ENCODE data around the gene DPP7.
A peak's percentile ranks its signal among the peaks of the same experiment; 100 is the strongest.
"Not testable (repeated sequence)": the region's sequence is repeated elsewhere in the genome, so short reads cannot be mapped to it uniquely, and the experiment has no call there.

DPP7 gene

DNA sequence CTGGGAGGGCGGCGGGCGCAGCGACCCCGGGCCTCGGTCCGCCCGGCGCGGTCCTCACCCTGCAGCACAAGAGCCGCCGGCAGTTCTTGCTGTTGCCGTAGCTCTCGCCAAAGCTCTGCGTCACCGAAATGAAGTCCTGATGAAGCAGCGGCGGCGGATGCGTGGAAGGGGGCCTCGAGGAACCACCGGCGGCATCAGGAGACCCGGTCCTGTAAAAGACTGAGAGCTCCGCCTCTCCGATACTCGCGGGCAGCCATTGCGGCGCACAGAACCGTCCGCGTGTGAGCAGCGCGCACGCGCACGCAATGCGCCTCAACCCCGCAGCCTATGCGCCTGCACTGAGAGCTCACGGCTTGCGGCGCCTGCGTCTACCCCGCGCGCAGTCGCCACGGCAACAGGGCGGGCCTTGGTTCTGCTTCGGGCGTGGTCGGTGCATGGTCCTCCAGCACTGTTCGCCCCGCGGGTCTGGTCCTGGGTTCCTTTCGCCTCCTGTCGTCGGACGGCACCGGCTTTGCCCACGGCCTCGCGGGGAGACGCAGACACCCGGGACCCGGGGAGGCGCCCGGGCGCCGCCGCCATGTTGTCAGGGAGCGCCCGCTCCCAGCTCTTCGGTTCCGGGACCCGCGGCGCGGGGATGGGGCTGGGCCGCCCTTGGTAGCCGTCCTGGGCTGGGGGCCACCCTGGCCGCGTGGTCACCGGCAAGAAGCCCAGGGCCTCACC lies 15.1 kb upstream of the DPP7 start:
- TF ChIP-seq, protein P1, sequence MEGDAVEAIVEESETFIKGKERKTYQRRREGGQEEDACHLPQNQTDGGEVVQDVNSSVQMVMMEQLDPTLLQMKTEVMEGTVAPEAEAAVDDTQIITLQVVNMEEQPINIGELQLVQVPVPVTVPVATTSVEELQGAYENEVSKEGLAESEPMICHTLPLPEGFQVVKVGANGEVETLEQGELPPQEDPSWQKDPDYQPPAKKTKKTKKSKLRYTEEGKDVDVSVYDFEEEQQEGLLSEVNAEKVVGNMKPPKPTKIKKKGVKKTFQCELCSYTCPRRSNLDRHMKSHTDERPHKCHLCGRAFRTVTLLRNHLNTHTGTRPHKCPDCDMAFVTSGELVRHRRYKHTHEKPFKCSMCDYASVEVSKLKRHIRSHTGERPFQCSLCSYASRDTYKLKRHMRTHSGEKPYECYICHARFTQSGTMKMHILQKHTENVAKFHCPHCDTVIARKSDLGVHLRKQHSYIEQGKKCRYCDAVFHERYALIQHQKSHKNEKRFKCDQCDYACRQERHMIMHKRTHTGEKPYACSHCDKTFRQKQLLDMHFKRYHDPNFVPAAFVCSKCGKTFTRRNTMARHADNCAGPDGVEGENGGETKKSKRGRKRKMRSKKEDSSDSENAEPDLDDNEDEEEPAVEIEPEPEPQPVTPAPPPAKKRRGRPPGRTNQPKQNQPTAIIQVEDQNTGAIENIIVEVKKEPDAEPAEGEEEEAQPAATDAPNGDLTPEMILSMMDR (IDR thresholded peaks at IDR 0.05; ENCODE audit: low read depth, low read length) = no peak
- peak overlapping the region; percentile 75 to 79 for H3K4me3 ChIP-seq (replicated peaks in 1 of 2; ENCODE audit: low read depth in 2 of 2, low read length in 2 of 2)
- peak; percentile 92 to 93 for DNase-seq (ENCODE audit: low read depth in 2 of 2)

DNA sequence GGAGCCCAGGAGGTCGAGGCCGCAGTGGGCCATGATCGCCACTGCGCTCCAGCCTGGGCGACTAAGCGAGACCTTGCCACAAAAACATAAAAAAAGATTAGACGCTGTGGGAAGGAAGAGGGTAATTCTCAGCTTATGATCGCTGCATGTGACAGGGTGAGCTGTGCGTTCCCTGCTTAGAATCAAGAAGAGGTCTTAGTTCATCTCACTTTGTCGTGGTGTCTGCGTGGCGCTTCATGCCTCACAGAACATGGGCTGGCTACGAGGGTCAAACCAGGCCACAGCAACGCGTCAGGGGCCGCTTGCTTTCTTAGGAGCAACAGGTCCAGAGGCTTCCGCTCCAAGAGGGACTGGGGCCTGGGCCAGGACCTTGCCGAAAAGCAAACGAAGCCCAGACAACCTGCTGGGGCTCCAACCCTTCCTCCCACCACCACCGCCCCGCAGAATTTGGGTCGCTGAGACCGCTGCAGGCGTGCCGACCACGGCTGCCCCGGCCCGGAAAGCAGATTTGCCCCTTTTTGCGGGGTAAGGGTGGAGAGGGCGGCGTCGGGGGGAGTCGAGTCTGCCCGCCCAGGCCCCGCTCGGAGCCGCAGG lies 14.4 kb upstream of the DPP7 start:
- TF ChIP-seq, protein P1 (IDR thresholded peaks at IDR 0.05; ENCODE audit: low read depth, low read length) = no peak
- DNase-seq (ENCODE audit: low read depth in 2 of 2) = peak; percentile 34 to 40
- peak overlapping the region; percentile 75 to 79 for H3K4me3 ChIP-seq (replicated peaks in 1 of 2; ENCODE audit: low read depth in 2 of 2, low read length in 2 of 2)

DNA sequence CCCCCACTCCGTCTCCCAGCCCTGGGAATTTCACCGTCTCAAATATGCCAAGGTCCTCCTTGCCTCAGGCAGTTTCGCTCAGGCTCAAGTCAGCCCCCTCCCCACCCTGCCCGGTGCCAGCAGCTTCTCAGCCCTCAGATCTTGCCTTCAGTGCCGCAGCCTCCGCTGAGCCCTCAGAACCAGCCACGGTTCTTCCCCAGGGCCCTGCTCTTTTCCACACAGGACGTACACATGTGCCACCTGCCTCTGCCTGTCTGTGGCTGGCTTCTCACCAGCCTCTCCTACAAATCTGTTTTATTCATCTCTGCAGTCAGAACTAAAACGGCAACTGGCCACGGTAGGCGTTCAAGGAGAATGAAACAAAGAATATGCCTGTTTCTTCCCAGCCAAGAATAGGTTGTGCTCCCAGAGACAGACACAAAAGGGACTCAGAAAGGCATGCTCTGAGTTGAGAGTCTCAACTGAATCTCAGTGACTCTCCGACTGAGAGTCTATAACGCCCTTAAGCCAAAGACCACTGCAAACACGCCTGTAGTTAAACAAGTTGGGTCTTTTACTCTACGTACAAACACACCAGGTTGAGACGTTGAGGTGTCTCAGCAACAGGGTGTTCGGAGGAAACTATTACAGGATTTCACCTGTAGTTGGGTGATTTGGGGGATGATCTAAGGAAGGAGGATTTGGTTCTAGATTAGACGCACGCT lies 13.8 kb upstream of the DPP7 start:
- peak overlapping the region; percentile 75 to 79 for H3K4me3 ChIP-seq (replicated peaks in 1 of 2; ENCODE audit: low read depth in 2 of 2, low read length in 2 of 2)
- no peak for DNase-seq (ENCODE audit: low read depth in 2 of 2)
- TF ChIP-seq, protein P1 (IDR thresholded peaks at IDR 0.05; ENCODE audit: low read depth, low read length) = no peak

DNA sequence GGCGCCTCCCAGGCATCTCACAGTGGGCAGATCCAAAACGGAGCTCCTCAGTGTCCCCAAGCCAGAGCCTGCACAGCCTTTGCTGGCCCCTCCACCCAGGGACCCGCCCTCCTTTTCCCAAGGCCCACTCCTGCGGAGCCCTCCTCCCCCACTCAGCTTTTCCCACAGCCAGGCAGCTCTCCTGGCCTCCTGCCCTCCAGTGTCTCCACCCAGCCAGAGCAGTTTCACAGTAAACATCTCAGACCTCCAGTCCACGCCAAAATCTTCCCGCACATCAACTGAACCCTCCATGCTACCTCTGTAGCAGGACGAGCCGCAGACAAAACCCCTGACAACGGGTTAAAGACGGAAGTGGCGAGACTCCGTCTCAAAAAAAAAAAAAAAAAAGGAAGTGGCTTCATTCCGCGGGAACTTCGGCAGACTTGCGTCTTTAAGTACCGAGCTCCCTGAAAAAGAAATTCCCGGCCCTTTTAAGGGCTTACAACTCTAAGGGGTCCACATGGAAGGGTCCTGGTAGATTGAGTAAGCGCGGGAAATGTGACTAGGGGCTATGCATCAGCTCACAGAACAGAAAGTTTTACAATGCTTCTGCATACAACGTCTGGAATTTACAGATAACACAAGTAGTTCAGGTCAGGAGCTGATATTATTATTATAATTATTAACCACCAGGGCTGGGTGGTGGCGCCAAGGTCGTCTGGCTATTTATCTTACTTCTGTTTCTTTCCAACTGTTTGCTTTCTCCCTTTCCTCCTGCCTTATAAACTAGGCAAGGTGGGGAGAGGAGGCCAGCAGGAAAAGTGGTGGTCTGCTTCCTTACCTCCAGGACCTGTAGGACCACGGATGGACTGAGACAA lies 13.0 kb upstream of the DPP7 start:
- peak; percentile 32 to 38 for DNase-seq (ENCODE audit: low read depth in 2 of 2)
- H3K4me3 ChIP-seq (replicated peaks in 1 of 2; ENCODE audit: low read depth in 2 of 2, low read length in 2 of 2) = peak overlapping the region; percentile 3 to 32
- TF ChIP-seq, protein P1 (IDR thresholded peaks at IDR 0.05; ENCODE audit: low read depth, low read length) = no peak

DNA sequence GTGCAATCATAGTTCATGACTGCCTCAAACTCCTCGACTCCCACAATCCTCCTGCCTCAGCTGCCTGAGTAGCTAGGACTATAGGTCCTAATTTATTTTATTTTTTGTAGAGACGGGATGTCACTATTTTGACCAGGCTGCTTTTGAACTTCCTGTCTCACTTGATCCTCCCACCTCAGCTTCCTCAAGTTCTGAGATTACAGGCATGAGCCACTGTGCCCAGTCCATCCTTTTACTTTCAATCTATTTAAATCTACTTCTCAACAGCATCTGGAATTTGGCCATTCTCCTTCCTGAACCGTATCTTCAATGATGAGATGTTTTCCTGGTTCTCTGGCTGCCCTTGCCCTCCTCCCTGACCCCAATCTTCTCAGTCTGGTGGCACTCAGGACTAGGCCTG lies 12.3 kb upstream of the DPP7 start:
- no peak overlapping the region for H3K4me3 ChIP-seq (replicated peaks in 1 of 2; ENCODE audit: low read depth in 2 of 2, low read length in 2 of 2)
- DNase-seq (ENCODE audit: low read depth in 2 of 2) = no peak
- TF ChIP-seq, protein P1 (IDR thresholded peaks at IDR 0.05; ENCODE audit: low read depth, low read length) = no peak

DNA sequence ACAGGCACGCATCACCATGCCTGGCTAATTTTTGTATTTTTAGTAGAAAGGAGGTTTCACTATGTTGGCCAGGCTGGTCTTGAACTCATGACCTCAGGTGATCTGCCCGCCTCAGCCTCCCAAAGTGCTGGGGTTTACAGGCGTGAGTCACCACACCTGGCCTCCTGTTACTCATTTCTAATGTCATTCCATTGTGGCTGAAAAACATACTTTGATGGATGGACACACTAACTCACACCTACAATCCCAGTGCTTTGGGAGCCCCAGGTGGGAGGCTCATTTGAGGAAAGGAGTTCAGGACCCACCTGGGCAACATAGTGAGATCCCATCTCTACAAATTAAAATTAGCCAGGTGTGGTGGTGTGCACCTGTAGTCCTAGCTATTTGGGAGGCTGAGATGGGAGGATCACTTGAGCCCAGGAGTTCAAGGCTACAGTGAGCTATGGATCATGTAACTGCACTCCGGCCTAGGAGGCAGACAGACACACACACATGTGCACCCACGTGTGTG lies 9.5 kb upstream of the DPP7 start:
- H3K4me3 ChIP-seq (replicated peaks in 1 of 2; ENCODE audit: low read depth in 2 of 2, low read length in 2 of 2); DNase-seq (ENCODE audit: low read depth in 2 of 2): not testable (repeated sequence)

All from cardiac fibroblast (primary cell).